Neural cell (in vitro differentiated cells): ENCODE data around the gene GATA2.

Experiments
- EP300 ChIP-seq: fragments of 450-650 bp; conservative IDR thresholded peaks from 2 replicates; pipeline ENCODE4 v1.6.1; 2014; ENCODE audit warnings: antibody characterized with exemption, mild to moderate bottlenecking, moderate library complexity; ENCODE audit not compliant: poor library complexity, severe bottlenecking
- MXI1 ChIP-seq: fragments of 450-650 bp; conservative IDR thresholded peaks from 2 replicates; pipeline ENCODE4 v1.6.1; 2014; ENCODE audit warnings: antibody characterized with exemption, mild to moderate bottlenecking; ENCODE audit not compliant: poor library complexity, severe bottlenecking
- POLR2AphosphoS5 ChIP-seq: IDR thresholded peaks from 2 replicates; pipeline ENCODE4 v1.6.1; 2012
- RAD21 ChIP-seq: fragments of 450-650 bp; conservative IDR thresholded peaks from 2 replicates; pipeline ENCODE4 v1.6.1; 2014; ENCODE audit warnings: antibody characterized with exemption, mild to moderate bottlenecking, moderate library complexity
- SMC3 ChIP-seq: fragments of 450-650 bp; conservative IDR thresholded peaks from 2 replicates; pipeline ENCODE4 v1.6.1; 2014; ENCODE audit warnings: antibody characterized with exemption, mild to moderate bottlenecking, moderate library complexity; ENCODE audit not compliant: poor library complexity
- TF ChIP-seq, protein P1 (sequence below): fragments of 450-650 bp; IDR thresholded peaks from 2 replicates; pipeline ENCODE4 v1.5.1; 2014; ENCODE audit warnings: antibody characterized with exemption, mild to moderate bottlenecking, moderate library complexity; ENCODE audit not compliant: poor library complexity, severe bottlenecking
- TF ChIP-seq, protein P2 (sequence below): IDR thresholded peaks from 2 replicates; pipeline ENCODE4 v1.6.1; 2012; ENCODE audit warnings: borderline replicate concordance

DNA sequence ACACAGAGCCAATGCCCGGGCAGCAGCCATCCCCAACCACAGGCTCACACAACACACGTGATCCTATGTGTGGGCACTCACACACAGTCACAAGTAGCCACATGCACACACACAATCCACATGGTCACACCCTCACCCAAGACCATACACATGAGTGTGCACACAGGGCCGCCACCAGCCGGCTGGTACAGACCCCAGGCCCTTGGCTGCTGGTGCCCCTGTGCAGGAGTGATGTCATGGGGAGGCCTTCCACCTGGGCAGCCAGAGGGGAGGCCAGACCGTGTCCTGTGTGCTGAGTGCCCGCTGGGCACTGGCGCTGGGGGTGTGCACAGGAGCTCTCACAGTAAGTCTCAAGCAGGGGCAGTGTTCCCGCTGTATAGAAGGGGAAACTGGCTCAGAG is 63.2 kb downstream of the GATA2 start:
- TF ChIP-seq, protein P1, sequence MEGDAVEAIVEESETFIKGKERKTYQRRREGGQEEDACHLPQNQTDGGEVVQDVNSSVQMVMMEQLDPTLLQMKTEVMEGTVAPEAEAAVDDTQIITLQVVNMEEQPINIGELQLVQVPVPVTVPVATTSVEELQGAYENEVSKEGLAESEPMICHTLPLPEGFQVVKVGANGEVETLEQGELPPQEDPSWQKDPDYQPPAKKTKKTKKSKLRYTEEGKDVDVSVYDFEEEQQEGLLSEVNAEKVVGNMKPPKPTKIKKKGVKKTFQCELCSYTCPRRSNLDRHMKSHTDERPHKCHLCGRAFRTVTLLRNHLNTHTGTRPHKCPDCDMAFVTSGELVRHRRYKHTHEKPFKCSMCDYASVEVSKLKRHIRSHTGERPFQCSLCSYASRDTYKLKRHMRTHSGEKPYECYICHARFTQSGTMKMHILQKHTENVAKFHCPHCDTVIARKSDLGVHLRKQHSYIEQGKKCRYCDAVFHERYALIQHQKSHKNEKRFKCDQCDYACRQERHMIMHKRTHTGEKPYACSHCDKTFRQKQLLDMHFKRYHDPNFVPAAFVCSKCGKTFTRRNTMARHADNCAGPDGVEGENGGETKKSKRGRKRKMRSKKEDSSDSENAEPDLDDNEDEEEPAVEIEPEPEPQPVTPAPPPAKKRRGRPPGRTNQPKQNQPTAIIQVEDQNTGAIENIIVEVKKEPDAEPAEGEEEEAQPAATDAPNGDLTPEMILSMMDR = no peak
- TF ChIP-seq EP300 (no peak), POLR2AphosphoS5 (no peak), MXI1 (no peak), SMC3 (no peak), RAD21 (no peak)
- TF ChIP-seq, protein P2, sequence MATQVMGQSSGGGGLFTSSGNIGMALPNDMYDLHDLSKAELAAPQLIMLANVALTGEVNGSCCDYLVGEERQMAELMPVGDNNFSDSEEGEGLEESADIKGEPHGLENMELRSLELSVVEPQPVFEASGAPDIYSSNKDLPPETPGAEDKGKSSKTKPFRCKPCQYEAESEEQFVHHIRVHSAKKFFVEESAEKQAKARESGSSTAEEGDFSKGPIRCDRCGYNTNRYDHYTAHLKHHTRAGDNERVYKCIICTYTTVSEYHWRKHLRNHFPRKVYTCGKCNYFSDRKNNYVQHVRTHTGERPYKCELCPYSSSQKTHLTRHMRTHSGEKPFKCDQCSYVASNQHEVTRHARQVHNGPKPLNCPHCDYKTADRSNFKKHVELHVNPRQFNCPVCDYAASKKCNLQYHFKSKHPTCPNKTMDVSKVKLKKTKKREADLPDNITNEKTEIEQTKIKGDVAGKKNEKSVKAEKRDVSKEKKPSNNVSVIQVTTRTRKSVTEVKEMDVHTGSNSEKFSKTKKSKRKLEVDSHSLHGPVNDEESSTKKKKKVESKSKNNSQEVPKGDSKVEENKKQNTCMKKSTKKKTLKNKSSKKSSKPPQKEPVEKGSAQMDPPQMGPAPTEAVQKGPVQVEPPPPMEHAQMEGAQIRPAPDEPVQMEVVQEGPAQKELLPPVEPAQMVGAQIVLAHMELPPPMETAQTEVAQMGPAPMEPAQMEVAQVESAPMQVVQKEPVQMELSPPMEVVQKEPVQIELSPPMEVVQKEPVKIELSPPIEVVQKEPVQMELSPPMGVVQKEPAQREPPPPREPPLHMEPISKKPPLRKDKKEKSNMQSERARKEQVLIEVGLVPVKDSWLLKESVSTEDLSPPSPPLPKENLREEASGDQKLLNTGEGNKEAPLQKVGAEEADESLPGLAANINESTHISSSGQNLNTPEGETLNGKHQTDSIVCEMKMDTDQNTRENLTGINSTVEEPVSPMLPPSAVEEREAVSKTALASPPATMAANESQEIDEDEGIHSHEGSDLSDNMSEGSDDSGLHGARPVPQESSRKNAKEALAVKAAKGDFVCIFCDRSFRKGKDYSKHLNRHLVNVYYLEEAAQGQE = no peak
